Measurements from ENCODE around the gene OR2D2. TPM values are rescaled to one million over a fixed set of nuclear protein-coding genes. Genes with fewer than 3 reads are reported as not detected.

OR2D2 gene
- total RNA-seq, 1 donor from 2014 or later = 0.39 TPM

DNA sequence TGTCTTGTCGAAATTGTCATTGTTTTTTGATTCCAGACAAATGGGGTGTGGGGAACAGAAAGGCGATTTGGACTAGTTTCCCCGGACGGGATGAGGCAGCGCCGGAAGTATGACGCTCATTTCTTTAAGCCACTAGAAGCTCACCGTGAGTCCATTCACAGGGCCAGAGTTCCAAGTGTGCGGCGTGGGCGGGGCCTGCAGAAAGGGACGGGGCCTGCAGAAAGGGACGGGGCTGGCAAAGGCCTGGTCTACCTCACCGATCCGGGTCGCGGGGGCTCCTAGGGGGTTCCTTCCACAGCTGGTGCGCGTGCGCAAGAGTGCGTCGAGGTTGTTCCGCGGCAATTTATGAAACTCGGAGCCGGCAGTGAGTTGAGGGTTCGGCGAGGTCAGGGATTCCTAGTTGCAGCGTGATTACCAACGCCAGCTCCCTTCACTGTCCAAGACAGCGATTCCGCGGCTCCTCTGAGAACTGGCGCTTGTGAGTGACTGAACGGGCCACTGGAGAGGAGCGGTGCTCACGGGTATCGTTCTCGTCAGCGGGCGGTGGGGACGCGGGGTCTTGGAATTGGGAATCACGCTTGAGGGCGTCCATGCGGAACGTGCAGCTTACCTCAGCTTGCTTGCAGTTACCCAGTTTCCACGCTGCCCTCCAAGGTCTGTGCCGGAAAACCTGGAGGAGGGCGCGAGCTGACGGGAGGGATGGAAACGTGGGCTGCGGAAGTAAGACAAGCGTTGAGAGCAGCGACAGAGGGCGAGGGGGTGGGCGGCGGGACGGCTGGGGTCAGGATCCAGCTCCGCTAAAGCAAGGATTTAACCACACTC lies 34.1 kb upstream of the OR2D2 start, which contains the start of gene ZNF215:
Gene ZNF215, plus strand, starts transcription at position 219 of the 822 bp plus-strand sequence. CDS start 5,847 bp downstream, outside the sequence.
- Mint-ChIP-seq H3K27ac (ENCODE audit: unreplicated experiment) (peak within 1 kb of the TSS; percentile 79), H3K4me1 (ENCODE audit: low read depth, unreplicated experiment) (peaks cover 2% of the 10 kb centered on the region), H3K4me3 (ENCODE audit: unreplicated experiment) (peak within 1 kb of the TSS; percentile 97), H3K9me3 (ENCODE audit: unreplicated experiment) (no peaks in the 10 kb centered on the region), H3K36me3 (ENCODE audit: low read depth, unreplicated experiment) (no peaks in the 10 kb centered on the region), H3K27me3 (ENCODE audit: low read depth, unreplicated experiment) (no peaks in the 10 kb centered on the region)
- Histone ChIP-seq H3K36me3 (ENCODE audit: insufficient read depth, low read length) (no peaks in the 10 kb centered on the region), H2AFZ (ENCODE audit: low read depth, low read length) (peak within 1 kb of the TSS; percentile 99), H3K9me3 (ENCODE audit: insufficient read depth, low read depth, low read length) (no peaks in the 10 kb centered on the region), H4K20me1 (ENCODE audit: insufficient read depth, low read length) (no peaks in the 10 kb centered on the region), H3K4me1 (ENCODE audit: insufficient read depth, low read length) (peaks cover 12% of the 10 kb centered on the region), H3K27me3 (ENCODE audit: insufficient read depth, low read length) (no peaks in the 10 kb centered on the region), H3K4me3 (ENCODE audit: insufficient read depth, low read depth, low read length) (peak within 1 kb of the TSS; percentile 91), H3K27ac (ENCODE audit: low read depth, low read length) (peak within 1 kb of the TSS; percentile 63), H3K9ac (ENCODE audit: low read length) (peak within 1 kb of the TSS; percentile 89), H3K4me2 (ENCODE audit: low read length) (peak within 1 kb of the TSS; percentile 96), H3K79me2 (ENCODE audit: insufficient read depth, low read length) (peaks cover 6% of the 10 kb centered on the region)
- TF ChIP-seq, protein P1, sequence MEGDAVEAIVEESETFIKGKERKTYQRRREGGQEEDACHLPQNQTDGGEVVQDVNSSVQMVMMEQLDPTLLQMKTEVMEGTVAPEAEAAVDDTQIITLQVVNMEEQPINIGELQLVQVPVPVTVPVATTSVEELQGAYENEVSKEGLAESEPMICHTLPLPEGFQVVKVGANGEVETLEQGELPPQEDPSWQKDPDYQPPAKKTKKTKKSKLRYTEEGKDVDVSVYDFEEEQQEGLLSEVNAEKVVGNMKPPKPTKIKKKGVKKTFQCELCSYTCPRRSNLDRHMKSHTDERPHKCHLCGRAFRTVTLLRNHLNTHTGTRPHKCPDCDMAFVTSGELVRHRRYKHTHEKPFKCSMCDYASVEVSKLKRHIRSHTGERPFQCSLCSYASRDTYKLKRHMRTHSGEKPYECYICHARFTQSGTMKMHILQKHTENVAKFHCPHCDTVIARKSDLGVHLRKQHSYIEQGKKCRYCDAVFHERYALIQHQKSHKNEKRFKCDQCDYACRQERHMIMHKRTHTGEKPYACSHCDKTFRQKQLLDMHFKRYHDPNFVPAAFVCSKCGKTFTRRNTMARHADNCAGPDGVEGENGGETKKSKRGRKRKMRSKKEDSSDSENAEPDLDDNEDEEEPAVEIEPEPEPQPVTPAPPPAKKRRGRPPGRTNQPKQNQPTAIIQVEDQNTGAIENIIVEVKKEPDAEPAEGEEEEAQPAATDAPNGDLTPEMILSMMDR (IDR thresholded peaks at IDR 0.05; ENCODE audit: insufficient read depth, low read depth, low read length) = no peak
- no peak for TF ChIP-seq EZH2 (IDR thresholded peaks at IDR 0.05; ENCODE audit: insufficient read depth, low read length)
- DNase-seq (ENCODE audit: low read depth) = peak; percentile 82
- FAIRE-seq = no peak

DNA sequence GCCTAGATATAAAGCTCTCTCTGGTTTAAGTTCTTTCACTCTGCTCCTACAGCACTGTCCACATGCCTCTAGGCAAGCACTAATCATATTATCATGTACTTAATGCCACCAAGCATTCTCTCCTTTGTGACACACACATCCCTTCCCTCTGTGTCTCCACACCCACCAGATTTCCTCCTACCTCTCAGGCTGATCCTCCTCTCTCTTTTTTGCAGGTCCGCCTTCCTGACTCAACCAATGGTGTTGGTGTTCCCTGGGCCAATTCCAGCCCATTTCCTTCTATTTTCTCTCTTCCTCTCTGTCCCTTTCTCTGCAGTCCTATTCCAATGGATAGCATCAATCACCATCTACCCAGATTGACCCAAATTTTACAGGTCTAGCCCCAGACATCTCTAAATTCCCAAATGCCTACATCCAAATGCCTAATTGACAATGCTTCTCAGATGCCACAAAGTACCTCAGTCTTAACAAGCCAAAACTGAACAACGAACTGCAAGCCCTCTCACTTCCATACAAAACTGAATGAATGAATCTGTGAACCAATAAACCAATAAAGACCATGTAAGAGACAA lies 33.4 kb upstream of the OR2D2 start:
- H4K20me1 ChIP-seq (ENCODE audit: insufficient read depth, low read length) = no peaks in the 10 kb centered on the region
- H3K4me2 ChIP-seq (ENCODE audit: low read length) = peak overlapping the region; percentile 96
- no peaks in the 10 kb centered on the region for H3K9me3 ChIP-seq (ENCODE audit: insufficient read depth, low read depth, low read length)
- H3K36me3 Mint-ChIP-seq (ENCODE audit: low read depth, unreplicated experiment) = no peaks in the 10 kb centered on the region
- no peaks in the 10 kb centered on the region for H3K9me3 Mint-ChIP-seq (ENCODE audit: unreplicated experiment)
- peak overlapping the region; percentile 89 for H3K9ac ChIP-seq (ENCODE audit: low read length)
- peak; percentile 9 for DNase-seq (ENCODE audit: low read depth)
- TF ChIP-seq, protein P1 (IDR thresholded peaks at IDR 0.05; ENCODE audit: insufficient read depth, low read depth, low read length) = no peak
- TF ChIP-seq EZH2 (IDR thresholded peaks at IDR 0.05; ENCODE audit: insufficient read depth, low read length) = no peak
- H3K27me3 Mint-ChIP-seq (ENCODE audit: low read depth, unreplicated experiment) = no peaks in the 10 kb centered on the region
- no peak for FAIRE-seq
- peak overlapping the region; percentile 91 for H3K4me3 ChIP-seq (ENCODE audit: insufficient read depth, low read depth, low read length)
- peaks cover 6% of the 10 kb centered on the region for H3K79me2 ChIP-seq (ENCODE audit: insufficient read depth, low read length)
- H3K27ac Mint-ChIP-seq (ENCODE audit: unreplicated experiment) = peak overlapping the region; percentile 42
- peak overlapping the region; percentile 25 for H3K27ac ChIP-seq (ENCODE audit: low read depth, low read length)
- peak overlapping the region; percentile 97 for H3K4me3 Mint-ChIP-seq (ENCODE audit: unreplicated experiment)
- H3K4me1 ChIP-seq (ENCODE audit: insufficient read depth, low read length) = peaks cover 12% of the 10 kb centered on the region
- no peaks in the 10 kb centered on the region for H3K27me3 ChIP-seq (ENCODE audit: insufficient read depth, low read length)
- peaks cover 2% of the 10 kb centered on the region for H3K4me1 Mint-ChIP-seq (ENCODE audit: low read depth, unreplicated experiment)
- H2AFZ ChIP-seq (ENCODE audit: low read depth, low read length) = peak overlapping the region; percentile 99
- H3K36me3 ChIP-seq (ENCODE audit: insufficient read depth, low read length) = no peaks in the 10 kb centered on the region
